MM.1S (cell line): Measurements from ENCODE around the gene SH3D19.
"Not testable (repeated sequence)": the region's sequence is repeated elsewhere in the genome, so short reads cannot be mapped to it uniquely, and the experiment has no call there.

ENCODE experiments used
- EZH2 ChIP-seq: fragments of 300-600 bp; sonication (generic); optimal IDR thresholded peaks from 2 replicates; pipeline ENCODE3; 2017; ENCODE audit warnings: low read depth, mild to moderate bottlenecking, antibody characterized with exemption, low read length, mixed read lengths
- TF ChIP-seq, protein P1 (sequence below): fragments of 300-600 bp; sonication (generic); IDR thresholded peaks from 2 replicates; pipeline ENCODE4 v1.5.1; 2016; ENCODE audit warnings: antibody characterized with exemption, low read length, mixed read lengths

GRCh38 chr4:151268905-151269304 is 56.5 kb downstream of the SH3D19 start:
- TF ChIP-seq, protein P1, sequence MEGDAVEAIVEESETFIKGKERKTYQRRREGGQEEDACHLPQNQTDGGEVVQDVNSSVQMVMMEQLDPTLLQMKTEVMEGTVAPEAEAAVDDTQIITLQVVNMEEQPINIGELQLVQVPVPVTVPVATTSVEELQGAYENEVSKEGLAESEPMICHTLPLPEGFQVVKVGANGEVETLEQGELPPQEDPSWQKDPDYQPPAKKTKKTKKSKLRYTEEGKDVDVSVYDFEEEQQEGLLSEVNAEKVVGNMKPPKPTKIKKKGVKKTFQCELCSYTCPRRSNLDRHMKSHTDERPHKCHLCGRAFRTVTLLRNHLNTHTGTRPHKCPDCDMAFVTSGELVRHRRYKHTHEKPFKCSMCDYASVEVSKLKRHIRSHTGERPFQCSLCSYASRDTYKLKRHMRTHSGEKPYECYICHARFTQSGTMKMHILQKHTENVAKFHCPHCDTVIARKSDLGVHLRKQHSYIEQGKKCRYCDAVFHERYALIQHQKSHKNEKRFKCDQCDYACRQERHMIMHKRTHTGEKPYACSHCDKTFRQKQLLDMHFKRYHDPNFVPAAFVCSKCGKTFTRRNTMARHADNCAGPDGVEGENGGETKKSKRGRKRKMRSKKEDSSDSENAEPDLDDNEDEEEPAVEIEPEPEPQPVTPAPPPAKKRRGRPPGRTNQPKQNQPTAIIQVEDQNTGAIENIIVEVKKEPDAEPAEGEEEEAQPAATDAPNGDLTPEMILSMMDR: not testable (repeated sequence)
- not testable (repeated sequence) for TF ChIP-seq EZH2
